ENCODE results near the gene INPP5B. TPM values are rescaled to one million over a fixed set of nuclear protein-coding genes. Genes with fewer than 3 reads are reported as not detected.

Gene INPP5B
- total RNA-seq, 3 donors from 2014 or later: 12.6 to 17.0 (median 15.5) TPM

Other genes with a start within 250 kb of the INPP5B start
- under 1 TPM; 0.13 to 0.71 (median 0.27) TPM for gene EPHA10, start 181.9 kb downstream of the INPP5B start, total RNA-seq
- gene MANEAL, start 153.2 kb downstream of the INPP5B start, total RNA-seq: 1 to 10 TPM; 4.0 to 5.0 (median 4.7) TPM
- 10 to 100 TPM; 54.0 to 59.2 (median 56.3) TPM for gene C1orf122, start 139.3 kb downstream of the INPP5B start, total RNA-seq
- gene YRDC, start 138.8 kb downstream of the INPP5B start, total RNA-seq: 100 to 1,000 TPM; 178 to 187 (median 178) TPM
- 10 to 100 TPM; 36.4 to 50.1 (median 49.1) TPM for gene MTF1, start 87.5 kb downstream of the INPP5B start, total RNA-seq
- 100 to 1,000 TPM; 130 to 133 (median 130) TPM for gene SF3A3, start 43.0 kb upstream of the INPP5B start, total RNA-seq
- gene FHL3, start 58.5 kb upstream of the INPP5B start, total RNA-seq: 10 to 100 TPM; 15.9 to 33.8 (median 26.9) TPM
- gene UTP11, start 65.7 kb upstream of the INPP5B start, total RNA-seq: 100 to 1,000 TPM; 103 to 105 (median 104) TPM
- 1 to 10 TPM in 2 of 3 donors, under 1 TPM in 1; 0.91 to 1.3 (median 1.0) TPM for gene POU3F1, start 99.7 kb upstream of the INPP5B start, total RNA-seq